ENCODE results near the gene THOC2. TPM values are rescaled to one million over a fixed set of nuclear protein-coding genes. Genes with fewer than 3 reads are reported as not detected.
A peak's percentile ranks its signal among the peaks of the same experiment; 100 is the strongest.
"Not testable (repeated sequence)": the region's sequence is repeated elsewhere in the genome, so short reads cannot be mapped to it uniquely, and the experiment has no call there.

The THOC2 gene
- total and polyA plus RNA-seq, 7 donors: 18.5 to 25.9 (median 20.2) TPM

DNA sequence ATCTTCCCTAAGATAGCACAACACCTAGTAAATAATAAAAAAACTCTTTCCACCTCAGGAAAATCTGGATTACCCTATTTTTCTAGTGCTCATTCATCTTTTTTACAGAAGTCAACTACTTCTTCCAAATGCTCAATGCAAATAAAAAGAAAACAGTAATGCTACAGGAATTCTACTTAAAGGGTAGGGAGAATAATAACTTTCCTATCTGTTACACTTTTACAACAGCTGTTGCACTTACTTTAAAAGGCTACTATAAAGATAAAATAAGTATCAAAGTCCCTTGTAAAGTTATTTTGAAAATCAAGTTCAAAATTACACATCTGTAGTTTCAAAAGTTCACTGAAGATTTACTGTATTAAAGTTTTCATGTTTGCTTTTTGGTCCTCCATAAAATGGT is 37.6 kb downstream of the THOC2 start:
- no peak for ATAC-seq
- DNase-seq: no peak
- Histone ChIP-seq H3K36me3 (ENCODE audit: insufficient read depth in 1 of 2, low read depth in 1 of 2) (peaks cover 0 to 10% of the 10 kb centered on the region in 2 donors), H3K9me3 (no peaks in the 10 kb centered on the region), H3K4me1 (no peaks in the 10 kb centered on the region), H3K4me3 (no peak overlapping the region), H3K27me3 (ENCODE audit: insufficient read depth in 3 of 3, low read length in 2 of 3) (no peaks in the 10 kb centered on the region), H3K27ac (no peak overlapping the region)
- intact Hi-C loops (cut with DNase I): no loop called here
- no peak for TF ChIP-seq CTCF (IDR thresholded peaks at IDR 0.05)

- intact Hi-C loops (cut with DNase I): no loop called here
- Histone ChIP-seq H3K4me3 (no peak overlapping the region), H3K9me3 (no peaks in the 10 kb centered on the region), H3K36me3 (ENCODE audit: insufficient read depth in 1 of 2, low read depth in 1 of 2) (peaks cover 0 to 10% of the 10 kb centered on the region in 2 donors), H3K27me3 (ENCODE audit: insufficient read depth in 3 of 3, low read length in 2 of 3) (no peaks in the 10 kb centered on the region), H3K4me1 (no peaks in the 10 kb centered on the region), H3K27ac (no peak overlapping the region)
- WGBS, 3 donors: 79 to 99% (median 97%) methylated on average over 5 of the region's 5 CpGs
- ATAC-seq (no peak), DNase-seq (no peak)
- no peak for TF ChIP-seq CTCF (IDR thresholded peaks at IDR 0.05)
These were observed 41.1 kb downstream of the THOC2 start for GRCh38 chrX:123691776-123692175.

DNA sequence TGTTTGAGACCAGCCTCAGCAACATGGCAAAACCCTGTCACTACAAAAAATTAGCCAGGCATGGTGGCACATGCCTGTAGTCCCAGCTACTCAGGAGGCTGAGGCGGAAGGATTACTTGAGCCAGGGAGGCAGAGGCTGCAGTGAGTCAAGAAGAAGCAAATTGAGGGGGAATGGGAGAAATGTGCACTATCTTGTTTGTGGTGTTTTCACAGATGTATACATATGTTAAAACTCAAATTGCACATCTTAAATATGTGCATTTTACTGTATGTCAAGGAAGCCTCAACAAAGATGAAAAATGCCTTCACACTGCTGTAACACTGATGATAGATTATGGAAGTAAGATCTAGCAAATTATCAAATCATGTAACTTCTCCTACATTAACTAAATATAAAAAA is 44.3 kb downstream of the THOC2 start:
- DNase-seq (no peak), ATAC-seq (no peak)
- no peaks in the 10 kb centered on the region for H3K9me3 ChIP-seq
- H3K27me3 ChIP-seq (ENCODE audit: insufficient read depth in 3 of 3, low read length in 2 of 3): no peaks in the 10 kb centered on the region
- H3K4me1 ChIP-seq: no peaks in the 10 kb centered on the region
- H3K36me3 ChIP-seq (ENCODE audit: insufficient read depth in 1 of 2, low read depth in 1 of 2): peaks cover 0 to 11% of the 10 kb centered on the region in 2 donors
- no peak overlapping the region for H3K4me3 ChIP-seq
- H3K27ac ChIP-seq: no peak overlapping the region
- intact Hi-C loops (cut with DNase I): no loop called here
- 95 to 100% (median 95%) methylated on average over 1 of the region's 1 CpG for WGBS, 3 donors
- TF ChIP-seq CTCF (IDR thresholded peaks at IDR 0.05): no peak

GRCh38 chrX:123685232-123685631 is 47.6 kb downstream of the THOC2 start:
- no peaks in the 10 kb centered on the region for H3K9me3 ChIP-seq
- TF ChIP-seq CTCF (IDR thresholded peaks at IDR 0.05): no peak
- no peak overlapping the region for H3K27ac ChIP-seq
- no peaks in the 10 kb centered on the region for H3K4me1 ChIP-seq
- WGBS, 3 donors: 82 to 92% (median 91%) methylated on average over 1 of the region's 1 CpG
- intact Hi-C loops (cut with DNase I): no loop called here
- no peak overlapping the region for H3K4me3 ChIP-seq
- ATAC-seq: no peak
- peaks cover 0 to 20% of the 10 kb centered on the region in 2 donors for H3K36me3 ChIP-seq (ENCODE audit: insufficient read depth in 1 of 2, low read depth in 1 of 2)
- H3K27me3 ChIP-seq (ENCODE audit: insufficient read depth in 3 of 3, low read length in 2 of 3): no peaks in the 10 kb centered on the region
- no peak for DNase-seq

- DNase-seq (no peak), ATAC-seq (no peak)
- intact Hi-C loops (cut with DNase I): no loop called here
- H3K4me3 ChIP-seq: no peak overlapping the region
- TF ChIP-seq CTCF (IDR thresholded peaks at IDR 0.05): no peak
- no peaks in the 10 kb centered on the region for H3K27me3 ChIP-seq (ENCODE audit: insufficient read depth in 3 of 3, low read length in 2 of 3)
- peaks cover 0 to 22% of the 10 kb centered on the region in 2 donors for H3K36me3 ChIP-seq (ENCODE audit: insufficient read depth in 1 of 2, low read depth in 1 of 2)
- no peaks in the 10 kb centered on the region for H3K4me1 ChIP-seq
- no peaks in the 10 kb centered on the region for H3K9me3 ChIP-seq
- no peak overlapping the region for H3K27ac ChIP-seq
These were observed 50.7 kb downstream of the THOC2 start for GRCh38 chrX:123682186-123682585.

DNA sequence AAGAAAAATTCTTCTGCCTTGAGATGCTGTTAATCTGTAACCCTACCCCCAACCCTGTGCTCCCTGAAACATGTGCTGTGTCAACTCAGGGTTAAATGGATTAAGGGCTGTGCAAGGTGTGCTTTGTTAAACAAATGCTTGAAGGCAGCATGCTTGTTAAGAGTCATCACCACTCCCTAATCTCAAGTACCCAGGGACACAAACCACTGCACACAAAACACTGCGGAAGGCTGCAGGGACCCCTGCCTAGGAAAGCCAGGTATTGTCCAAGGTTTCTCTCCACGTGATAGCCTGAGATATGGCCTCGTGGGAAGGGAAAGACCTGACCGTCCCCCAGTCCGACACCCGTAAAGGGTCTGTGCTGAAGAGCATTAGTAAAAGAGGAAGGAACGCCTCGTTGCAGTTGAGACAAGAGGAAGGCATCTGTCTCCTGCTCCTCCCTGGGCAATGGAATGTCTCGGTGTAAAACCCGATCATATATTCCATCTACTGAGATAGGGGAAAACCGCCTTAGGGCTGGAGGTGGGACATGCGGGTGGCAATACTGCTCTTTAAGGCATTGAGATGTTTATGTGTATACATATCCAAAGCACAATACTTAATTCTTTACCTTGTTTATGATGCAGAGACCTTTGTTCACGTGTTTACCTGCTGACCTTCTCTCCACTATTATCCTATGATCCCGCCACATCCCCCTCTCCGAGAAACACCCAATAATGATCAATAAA is 53.0 kb downstream of the THOC2 start:
- intact Hi-C loops (cut with DNase I); H3K9me3 ChIP-seq; ATAC-seq; H3K4me1 ChIP-seq; H3K4me3 ChIP-seq; H3K27ac ChIP-seq; H3K27me3 ChIP-seq (ENCODE audit: insufficient read depth in 3 of 3, low read length in 2 of 3): not testable (repeated sequence)
- 84 to 97% (median 97%) methylated on average over 13 to 15 of the region's 15 CpGs for WGBS, 3 donors
- DNase-seq: peak in 1 of 2 donors; percentile 19
- H3K36me3 ChIP-seq (ENCODE audit: insufficient read depth in 1 of 2, low read depth in 1 of 2): peaks cover 0 to 17% of the 10 kb centered on the region in 2 donors
